ENCODE measurements around the gene HDAC4.

GRCh38 chr2:239288237-239288636 is 112.6 kb downstream of the HDAC4 start:
- TF ChIP-seq E2F5 (CRISPR knock-in tag; IDR thresholded peaks at IDR 0.05) (no peak), E2F1 (CRISPR knock-in tag; IDR thresholded peaks at IDR 0.05) (no peak), CTCF (IDR thresholded peaks at IDR 0.05) (no peak), ATF1 (CRISPR knock-in tag; IDR thresholded peaks at IDR 0.05) (no peak), IRF2 (CRISPR knock-in tag; IDR thresholded peaks at IDR 0.05; ENCODE audit: borderline replicate concordance, low read depth) (no peak), NFE2L1 (CRISPR knock-in tag; IDR thresholded peaks at IDR 0.05) (no peak), NR2C2 (CRISPR knock-in tag; IDR thresholded peaks at IDR 0.05) (no peak), ELF4 (CRISPR knock-in tag; IDR thresholded peaks at IDR 0.05; ENCODE audit: low read depth) (no peak), FOXP4 (CRISPR knock-in tag; IDR thresholded peaks at IDR 0.05) (no peak), SP1 (CRISPR knock-in tag; conservative IDR thresholded peaks at IDR 0.05) (no peak), USF1 (CRISPR knock-in tag; IDR thresholded peaks at IDR 0.05) (no peak)

Data from WTC11 (cell line).